Sigmoid colon (tissue), 4 donors: ENCODE data around the gene SLC17A8.

Source experiments
- CTCF ChIP-seq, 4 experiments: fragments of 450-650 bp in 3 of 4; fragments of 200-600 bp in 1 of 4; IDR thresholded peaks; one replicate each; pipeline ENCODE4 v1.5.1; 2016 to 2019; ENCODE audit warnings: antibody characterized with exemption in 4 of 4, mild to moderate bottlenecking in 3 of 4, moderate library complexity in 2 of 4
- EP300 ChIP-seq, 4 donors: sonication (generic); formaldehyde crosslinking; IDR thresholded peaks; one replicate each; pipeline ENCODE4 v1.6.1; 2017; ENCODE audit warnings: antibody characterized with exemption in 4 of 4
- POLR2A ChIP-seq, 2 donors: fragments of 450-650 bp; IDR thresholded peaks; one replicate each; pipeline ENCODE4 v1.6.1; 2016; ENCODE audit warnings: antibody characterized with exemption in 2 of 2, mild to moderate bottlenecking in 2 of 2, moderate library complexity in 2 of 2
- POLR2AphosphoS5 ChIP-seq, 4 donors: sonication (generic); formaldehyde crosslinking; IDR thresholded peaks; one replicate each; pipeline ENCODE4 v1.6.1; 2017; ENCODE audit warnings: antibody characterized with exemption in 4 of 4

GRCh38 chr12:100348657-100349454 is 8.0 kb upstream of the SLC17A8 start:
- TF ChIP-seq POLR2A (IDR thresholded peaks at IDR 0.05) (no peak), CTCF (IDR thresholded peaks at IDR 0.05) (peak in 3 of 4 experiments; percentile 12 to 39 (median 37)), POLR2AphosphoS5 (IDR thresholded peaks at IDR 0.05) (no peak), EP300 (IDR thresholded peaks at IDR 0.05) (no peak)
